NT2/D1 (cell line): ENCODE data around the gene STARD4.

Experiments
- SUZ12 ChIP-seq: IDR thresholded peaks from 2 replicates; pipeline ENCODE4 v1.6.1; 2011; ENCODE audit not compliant: insufficient read length, insufficient read depth; ENCODE audit errors: extremely low read depth
- YY1 ChIP-seq: IDR thresholded peaks from 2 replicates; pipeline ENCODE4 v1.6.1; 2011; ENCODE audit not compliant: insufficient read length, insufficient read depth
- ZNF274 ChIP-seq: IDR thresholded peaks from 2 replicates; pipeline ENCODE4 v1.6.1; 2011; ENCODE audit warnings: mild to moderate bottlenecking, low read depth, low read length

- TF ChIP-seq SUZ12 (no peak), ZNF274 (no peak), YY1 (no peak)
These were observed 33.4 kb downstream of the STARD4 start for GRCh38 chr5:111478898-111479297.
